T-helper 9 cell (primary cell): Measurements from ENCODE around the gene TBX10.
"Not testable (repeated sequence)": the region's sequence is repeated elsewhere in the genome, so short reads cannot be mapped to it uniquely, and the experiment has no call there.

Source experiments
- DNase-seq: peaks from one replicate; pipeline ENCODE4 v3.0.0-alpha.2; 2020
- total RNA-seq, 2 donors: gene quantifications; one replicate each; lab custom pipeline; 2026; lab: John Stamatoyannopoulos, UW

TBX10 gene
- 0 reads per million in 2 donors for total RNA-seq

DNA sequence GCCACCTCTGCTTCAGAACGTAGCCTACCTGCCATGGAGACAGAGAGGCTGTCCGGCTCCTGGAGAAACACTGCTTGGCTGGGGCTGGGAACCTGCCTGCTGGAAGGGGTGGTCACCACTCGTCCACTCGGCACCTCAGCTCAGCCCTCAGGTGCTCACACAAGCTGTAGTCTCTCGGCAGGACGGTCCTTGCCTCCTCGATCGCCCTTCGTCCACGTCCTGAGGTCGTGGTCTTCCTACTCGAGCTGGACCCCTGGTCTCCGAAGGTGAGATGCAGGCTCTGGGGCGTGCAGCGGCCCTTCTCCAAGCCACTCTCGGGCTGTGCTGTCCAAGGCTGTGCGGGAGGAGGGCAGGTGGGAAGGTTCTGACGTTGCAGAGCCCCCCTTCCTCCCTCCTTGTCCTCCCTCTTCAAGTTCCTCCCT, at the start of gene TBX10:
Gene TBX10 (minus strand): TSS at position 326 of the 422 bp plus-strand sequence. CDS start 291 bp downstream, at position 35.
- no peak for DNase-seq

- DNase-seq, result no peak
These were observed 49.6 kb upstream of the TBX10 start for GRCh38 chr11:67689178-67689577.

DNA sequence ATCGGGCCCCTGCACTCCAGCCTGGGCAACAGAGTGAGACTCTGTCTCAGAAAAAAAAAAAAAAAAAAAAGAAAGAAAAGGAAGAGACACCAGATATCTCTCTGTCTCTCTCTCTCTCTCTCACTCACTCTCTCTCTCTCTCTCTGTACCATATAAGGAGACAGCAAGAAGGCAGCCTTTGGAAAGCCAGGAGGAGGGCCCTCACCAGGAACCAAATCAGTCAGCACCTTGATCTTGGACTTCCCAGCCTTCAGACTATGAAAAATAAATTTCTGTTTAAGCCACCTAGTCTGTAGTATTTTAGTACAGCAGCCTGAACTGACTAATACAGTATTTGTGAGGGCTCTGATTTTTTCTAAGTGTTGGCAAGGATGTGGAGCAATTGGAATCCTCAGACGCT, 48.4 kb upstream of the TBX10 start:
- DNase-seq, result no peak

- not testable (repeated sequence) for DNase-seq
These were observed 46.2 kb upstream of the TBX10 start for GRCh38 chr11:67685641-67686332.

GRCh38 chr11:67682126-67683034, 42.8 kb upstream of the TBX10 start:
- DNase-seq, result not testable (repeated sequence)

GRCh38 chr11:67680696-67681470, 41.3 kb upstream of the TBX10 start:
- DNase-seq, result no peak

- DNase-seq, result no peak
These were observed 35.6 kb upstream of the TBX10 start for GRCh38 chr11:67675058-67675747.

DNA sequence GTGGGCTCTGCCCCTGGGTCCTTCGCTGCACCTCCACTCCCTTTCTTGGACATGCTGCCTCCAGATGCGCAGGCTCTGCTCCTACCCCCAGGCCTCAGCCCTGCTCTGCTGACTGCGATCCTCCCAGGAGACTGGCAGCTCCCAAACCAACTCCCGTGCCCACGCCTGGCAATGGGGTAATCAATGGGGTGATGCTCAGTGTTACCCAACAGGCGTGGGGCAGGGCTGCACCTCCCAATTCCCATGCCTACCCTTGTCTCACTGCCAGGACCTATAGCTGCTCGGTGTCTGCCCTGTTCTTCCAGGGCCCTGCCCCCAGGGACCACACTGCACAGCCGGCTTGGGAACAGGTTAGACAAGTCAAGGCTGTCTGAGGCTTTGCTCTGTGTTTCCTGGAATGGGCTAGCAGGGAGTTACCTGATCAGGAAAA, 34.9 kb upstream of the TBX10 start, which contains the start of gene ALDH3B2:
Gene ALDH3B2 (minus strand): TSS at position 182 of the 430 bp plus-strand sequence. CDS start 7,688 bp downstream, outside the sequence.
- no peak for DNase-seq

DNA sequence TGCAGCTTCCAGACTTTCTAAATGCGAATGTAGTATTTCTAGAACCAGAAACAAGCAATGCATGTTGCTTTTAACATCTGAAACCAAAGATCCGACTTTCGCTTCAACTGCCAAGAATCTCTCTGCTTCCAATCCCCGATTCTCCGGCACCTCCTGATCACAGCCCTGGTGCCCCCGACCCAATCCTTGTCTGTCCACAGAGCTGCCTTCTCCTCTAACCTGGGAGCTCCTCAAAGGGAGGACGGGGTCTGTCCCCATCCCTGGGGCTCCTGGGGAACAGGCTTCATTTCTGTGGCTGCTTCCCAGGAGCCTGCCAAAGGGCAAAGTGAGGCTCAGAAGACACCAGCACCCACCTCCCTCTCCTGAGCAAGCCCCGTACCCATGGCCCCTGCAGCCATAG, 34.3 kb upstream of the TBX10 start:
- no peak for DNase-seq

- no peak for DNase-seq
These were observed 33.8 kb upstream of the TBX10 start for GRCh38 chr11:67673358-67673757.

GRCh38 chr11:67671211-67671520, 31.6 kb upstream of the TBX10 start:
- no peak for DNase-seq

- DNase-seq, result no peak
These were observed 31.0 kb upstream of the TBX10 start for GRCh38 chr11:67670316-67671210.

- DNase-seq, result no peak
These were observed 28.6 kb upstream of the TBX10 start for GRCh38 chr11:67668192-67668551.

DNA sequence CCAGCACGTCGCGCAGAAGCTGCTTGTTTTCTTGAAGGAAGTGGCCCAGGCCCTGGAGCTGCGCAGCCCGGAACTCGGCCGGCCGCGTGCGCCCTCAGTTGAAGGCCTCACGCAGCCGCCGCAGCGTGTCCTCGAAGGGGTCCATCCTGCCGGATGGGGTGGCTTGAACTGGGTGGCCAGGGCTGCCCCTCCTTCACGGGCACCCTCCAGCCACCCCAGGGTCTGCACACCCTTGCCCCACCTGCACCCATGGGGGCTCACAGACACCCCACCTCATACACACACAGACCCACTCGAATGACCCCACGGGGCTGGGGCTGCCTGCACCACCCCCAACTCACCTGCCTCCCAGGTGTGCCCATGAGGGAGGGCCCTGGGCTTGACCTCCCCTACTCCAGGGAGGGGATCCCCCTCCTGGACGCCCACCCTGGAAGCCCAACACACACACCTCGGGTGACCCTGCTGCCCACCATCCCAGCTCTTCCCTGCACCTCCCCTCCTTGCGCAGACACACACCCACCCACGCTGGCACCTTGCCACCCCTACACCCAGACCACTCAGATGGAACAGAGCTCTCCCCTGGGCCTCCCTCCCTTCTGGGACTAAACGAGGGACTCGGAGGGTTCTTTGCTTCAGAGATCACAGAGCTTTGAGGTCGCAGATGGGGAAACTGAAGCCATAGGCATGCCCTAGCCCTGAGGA, 28.1 kb upstream of the TBX10 start:
- DNase-seq, result no peak

- no peak for DNase-seq
These were observed 27.3 kb upstream of the TBX10 start for GRCh38 chr11:67666676-67667489.

DNA sequence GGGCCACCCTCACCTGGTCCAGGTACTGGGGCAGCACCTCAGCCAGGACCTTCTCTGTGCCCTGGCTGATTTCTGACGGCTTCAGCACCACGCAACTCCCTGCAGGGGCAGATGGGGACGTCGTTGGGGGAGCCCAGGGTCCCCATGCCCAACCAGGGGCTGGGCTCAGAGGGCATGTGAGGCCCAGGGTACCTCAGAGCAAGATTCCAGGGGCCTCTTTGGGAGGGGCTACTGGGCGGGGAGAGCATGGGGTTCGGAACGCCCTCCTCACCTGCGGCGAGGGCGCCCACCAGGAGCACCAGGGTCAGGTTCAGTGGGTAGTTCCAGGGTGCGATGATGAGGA, 26.7 kb upstream of the TBX10 start:
- no peak for DNase-seq

DNA sequence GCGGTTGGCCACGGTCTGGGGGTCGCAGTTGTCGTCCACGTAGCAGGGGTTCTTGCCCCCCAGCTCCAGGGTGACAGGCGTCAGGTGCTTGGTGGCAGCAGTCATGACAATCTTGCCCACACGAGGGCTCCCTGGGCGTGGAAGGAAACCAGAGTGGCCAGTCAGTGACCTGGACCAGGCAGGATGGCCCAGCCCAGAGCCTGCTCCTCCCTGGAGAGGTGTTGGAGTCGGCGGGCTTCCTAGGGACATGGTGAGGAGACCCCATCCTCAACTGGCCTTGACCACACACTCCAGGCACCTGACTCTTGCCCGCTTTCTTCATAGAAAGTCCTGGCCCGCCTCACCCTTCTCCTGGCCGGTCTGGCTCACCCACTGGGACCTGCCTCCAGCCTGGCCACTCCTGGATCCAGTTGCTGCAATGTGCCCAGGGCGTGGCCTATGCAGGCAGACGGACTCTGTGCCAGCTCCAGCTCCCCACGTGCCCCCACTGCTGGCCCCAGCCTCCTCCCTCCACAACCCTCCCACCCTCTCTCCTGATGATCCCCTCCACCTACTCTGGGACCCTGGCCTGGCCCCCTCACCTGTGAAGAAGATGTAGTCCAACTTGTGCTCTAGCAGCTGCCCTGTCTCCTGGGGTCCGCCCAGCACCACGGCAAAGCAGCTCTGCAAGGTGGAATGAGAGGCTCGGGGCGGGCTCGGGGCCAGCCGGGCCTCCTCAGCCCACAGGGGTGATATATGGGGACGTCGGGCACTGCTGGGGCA, 26.2 kb upstream of the TBX10 start:
- no peak for DNase-seq

DNA sequence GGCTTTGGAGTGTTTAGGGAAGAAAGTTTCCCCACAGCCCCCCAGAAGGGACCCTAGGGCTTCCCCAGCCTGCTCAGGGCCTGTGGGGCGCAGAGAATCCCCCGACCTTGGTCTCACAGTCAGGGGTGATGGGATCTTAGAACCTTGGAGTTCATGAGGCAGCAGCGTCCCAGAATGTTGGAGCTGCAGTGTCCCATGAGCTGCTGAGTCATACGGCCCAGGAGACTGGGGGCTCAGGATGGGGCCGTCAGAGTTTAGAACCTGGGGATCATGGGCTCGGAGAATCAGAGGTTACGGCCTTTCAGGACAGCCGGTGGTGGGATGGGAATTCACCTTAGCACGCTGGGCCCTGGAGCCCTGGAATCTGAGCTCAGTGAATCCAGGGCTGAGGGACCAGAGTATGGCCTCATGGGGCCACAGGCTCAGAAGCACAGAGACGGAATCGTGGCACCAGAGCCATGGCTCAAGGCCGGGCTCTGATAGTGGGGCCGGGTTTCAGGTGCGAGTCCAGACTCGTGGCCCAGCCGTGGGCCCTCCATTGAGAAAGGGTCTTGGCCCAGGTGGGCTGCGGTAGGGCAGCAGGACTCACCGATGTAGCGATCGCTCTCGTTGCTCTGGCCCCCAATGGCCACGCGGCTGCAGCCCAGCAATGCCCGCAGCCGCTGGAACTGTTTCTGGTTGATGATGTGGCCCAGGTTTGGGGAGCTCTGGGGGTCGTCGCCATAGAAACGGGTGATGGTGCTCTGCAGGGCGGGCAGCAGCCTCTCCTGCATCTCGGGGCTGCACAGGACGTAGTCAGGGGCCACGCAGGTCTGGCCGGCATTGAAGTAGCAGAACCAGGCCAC, 25.4 kb upstream of the TBX10 start:
- DNase-seq, result no peak
